Measurements from ENCODE around the gene CHRNA9. TPM values are rescaled to one million over a fixed set of nuclear protein-coding genes. Genes with fewer than 3 reads are reported as not detected.

Gene CHRNA9
- total RNA-seq, 1 donor from 2014 or later = not detected

GRCh38 chr4:40395166-40395900, 60.2 kb downstream of the CHRNA9 start:
- no peak for DNase-seq (ENCODE audit: low read depth)
- no peak overlapping the region for H3K4me3 ChIP-seq (ENCODE audit: low read depth, low read length)
- no peak for TF ChIP-seq CTCF (conservative IDR thresholded peaks at IDR 0.05; ENCODE audit: low read depth, low read length)

- TF ChIP-seq CTCF (conservative IDR thresholded peaks at IDR 0.05; ENCODE audit: low read depth, low read length) = no peak
- peak overlapping the region; percentile 12 for H3K4me3 ChIP-seq (ENCODE audit: low read depth, low read length)
- peak; percentile 88 for DNase-seq (ENCODE audit: low read depth)
These were observed 61.0 kb downstream of the CHRNA9 start for GRCh38 chr4:40395908-40396793.

- no peak for DNase-seq (ENCODE audit: low read depth)
- no peak overlapping the region for H3K4me3 ChIP-seq (ENCODE audit: low read depth, low read length)
- TF ChIP-seq CTCF (conservative IDR thresholded peaks at IDR 0.05; ENCODE audit: low read depth, low read length) = no peak
These were observed 64.4 kb downstream of the CHRNA9 start for GRCh38 chr4:40399578-40399977.

GRCh38 chr4:40401096-40401495, 66.0 kb downstream of the CHRNA9 start:
- TF ChIP-seq CTCF (conservative IDR thresholded peaks at IDR 0.05; ENCODE audit: low read depth, low read length) = no peak
- no peak overlapping the region for H3K4me3 ChIP-seq (ENCODE audit: low read depth, low read length)
- no peak for DNase-seq (ENCODE audit: low read depth)

- TF ChIP-seq CTCF (conservative IDR thresholded peaks at IDR 0.05; ENCODE audit: low read depth, low read length) = no peak
- H3K4me3 ChIP-seq (ENCODE audit: low read depth, low read length) = no peak overlapping the region
- no peak for DNase-seq (ENCODE audit: low read depth)
These were observed 66.5 kb downstream of the CHRNA9 start for GRCh38 chr4:40401631-40402030.

- H3K4me3 ChIP-seq (ENCODE audit: low read depth, low read length) = no peak overlapping the region
- DNase-seq (ENCODE audit: low read depth) = no peak
- TF ChIP-seq CTCF (conservative IDR thresholded peaks at IDR 0.05; ENCODE audit: low read depth, low read length) = no peak
These were observed 67.4 kb downstream of the CHRNA9 start for GRCh38 chr4:40402556-40402955.

Measured in epithelial cell of proximal tubule (primary cell).